Stimulated activated CD4-positive, alpha-beta T cell treated with anti-CD3 and anti-CD28 coated beads, Interleukin-2, amount 100 ng/mL, for 4 hours (primary cell): ENCODE results near the gene XRCC3.

Source experiments
- DNase-seq: peaks from one replicate; pipeline ENCODE4 v3.0.0-alpha.2; 2020; ENCODE audit warnings: low read depth

XRCC3 gene

GRCh38 chr14:103738701-103739451 is 23.6 kb upstream of the XRCC3 start:
- no peak for DNase-seq

GRCh38 chr14:103738166-103738565 is 22.9 kb upstream of the XRCC3 start:
- DNase-seq = no peak

- DNase-seq = no peak
Observed at GRCh38 chr14:103737432-103738045, 22.3 kb upstream of the XRCC3 start.

GRCh38 chr14:103736546-103737431 is 21.5 kb upstream of the XRCC3 start:
- no peak for DNase-seq

GRCh38 chr14:103735815-103736545 is 20.7 kb upstream of the XRCC3 start:
- DNase-seq = no peak

- no peak for DNase-seq
Observed at GRCh38 chr14:103735439-103735814, 20.2 kb upstream of the XRCC3 start.

- DNase-seq = no peak
Observed at GRCh38 chr14:103735022-103735421, 19.8 kb upstream of the XRCC3 start.

GRCh38 chr14:103734081-103734888 is 19.0 kb upstream of the XRCC3 start:
- DNase-seq = no peak

- no peak for DNase-seq
Observed at GRCh38 chr14:103733651-103734050, 18.4 kb upstream of the XRCC3 start.

- DNase-seq = no peak
Observed at GRCh38 chr14:103732868-103733620, 17.8 kb upstream of the XRCC3 start.

- DNase-seq = no peak
Observed at GRCh38 chr14:103731916-103732867, 16.9 kb upstream of the XRCC3 start.

- no peak for DNase-seq
Observed at GRCh38 chr14:103731481-103731880, 16.2 kb upstream of the XRCC3 start.

- DNase-seq = no peak
Observed at GRCh38 chr14:103730490-103731035, 15.3 kb upstream of the XRCC3 start.

GRCh38 chr14:103729496-103730448 is 14.5 kb upstream of the XRCC3 start:
- DNase-seq = no peak

GRCh38 chr14:103728721-103729120 is 13.5 kb upstream of the XRCC3 start:
- no peak for DNase-seq

- no peak for DNase-seq
Observed at GRCh38 chr14:103728141-103728540, 12.9 kb upstream of the XRCC3 start.

- no peak for DNase-seq
Observed at GRCh38 chr14:103727313-103727980, 12.2 kb upstream of the XRCC3 start.
